HG02884 (cell line): ENCODE data around the gene CPNE8.
A peak's percentile ranks its signal among the peaks of the same experiment; 100 is the strongest.

Experiments used
- ATAC-seq: cut with Tn5 transposase; IDR thresholded peaks from one replicate; pipeline ENCODE4 v1.9.1; 2021; ENCODE audit warnings: mild to moderate bottlenecking, moderate library complexity; ENCODE audit not compliant: unreplicated experiment

CPNE8 gene

DNA sequence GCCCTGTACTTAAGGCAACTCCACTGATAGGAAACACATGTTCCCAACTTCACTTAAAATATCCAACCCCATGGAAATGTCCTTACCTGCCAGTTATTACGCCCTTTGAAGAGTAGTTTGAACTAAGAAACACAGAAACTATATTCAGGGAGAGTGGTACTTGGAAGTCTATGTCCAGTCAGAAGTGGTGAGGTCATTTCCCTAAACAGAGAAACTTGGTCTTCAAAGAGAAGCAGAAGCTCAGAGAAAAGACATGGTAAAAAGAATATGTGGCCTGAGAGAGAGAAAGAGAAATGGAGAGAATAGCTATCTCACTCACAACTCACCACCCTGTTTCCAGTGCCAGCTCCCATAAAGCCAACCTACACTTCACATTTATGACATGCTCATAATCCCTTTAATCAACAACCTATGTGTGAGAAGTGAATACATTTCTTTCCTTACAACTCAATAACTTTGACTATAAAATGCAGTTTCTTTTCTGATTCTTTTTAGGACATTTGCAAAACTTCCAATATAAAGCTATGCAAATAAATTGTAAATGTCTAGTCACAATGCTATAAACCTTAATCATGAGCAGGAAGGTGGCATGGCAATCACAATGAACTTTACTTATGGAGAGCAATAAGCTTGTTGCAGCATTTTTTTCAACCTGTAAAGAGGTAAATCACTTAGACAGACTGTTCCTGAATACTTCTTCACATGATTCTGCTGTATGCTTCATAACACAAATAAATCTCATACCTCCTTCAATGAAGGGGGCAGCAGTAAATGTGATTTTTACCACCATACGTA is 67.1 kb downstream of the CPNE8 start:
- no peak for ATAC-seq

DNA sequence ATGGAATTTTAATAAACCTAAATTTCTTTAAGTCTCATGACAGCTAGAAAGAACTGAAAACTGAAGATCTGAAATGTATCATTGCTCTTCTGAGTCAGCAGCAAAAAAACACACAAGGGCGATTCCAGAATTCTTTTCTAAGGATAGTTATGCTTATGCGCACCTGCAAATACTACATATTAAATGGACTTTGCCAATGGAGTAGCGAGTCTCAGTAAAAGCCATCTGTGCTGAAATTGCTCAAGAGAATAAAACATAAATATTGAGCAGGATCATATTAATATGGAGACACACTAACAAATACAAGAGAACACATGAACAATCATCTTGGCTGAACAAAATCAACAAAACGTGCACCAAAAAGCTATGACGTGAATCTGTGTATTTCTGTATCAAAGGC is 73.7 kb downstream of the CPNE8 start:
- ATAC-seq = no peak

DNA sequence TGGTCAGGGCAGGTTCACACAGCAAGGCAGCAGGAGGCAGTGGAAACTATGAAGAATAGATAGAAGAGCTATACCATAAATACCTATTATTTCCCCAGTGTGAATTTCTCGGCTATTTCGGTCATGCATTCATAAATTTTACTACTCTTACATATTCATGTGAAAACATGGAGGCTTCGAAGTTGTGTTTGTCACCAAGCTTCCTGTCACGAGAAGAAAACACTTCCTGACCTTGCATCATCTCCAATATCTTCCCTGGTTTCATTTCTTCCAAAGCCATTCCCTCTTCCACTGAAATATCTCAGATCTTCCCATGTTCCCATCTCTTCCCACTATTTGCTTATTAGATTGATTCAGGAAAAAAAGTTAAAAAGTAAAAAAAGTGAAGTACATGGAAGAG is 80.4 kb downstream of the CPNE8 start:
- ATAC-seq = no peak

DNA sequence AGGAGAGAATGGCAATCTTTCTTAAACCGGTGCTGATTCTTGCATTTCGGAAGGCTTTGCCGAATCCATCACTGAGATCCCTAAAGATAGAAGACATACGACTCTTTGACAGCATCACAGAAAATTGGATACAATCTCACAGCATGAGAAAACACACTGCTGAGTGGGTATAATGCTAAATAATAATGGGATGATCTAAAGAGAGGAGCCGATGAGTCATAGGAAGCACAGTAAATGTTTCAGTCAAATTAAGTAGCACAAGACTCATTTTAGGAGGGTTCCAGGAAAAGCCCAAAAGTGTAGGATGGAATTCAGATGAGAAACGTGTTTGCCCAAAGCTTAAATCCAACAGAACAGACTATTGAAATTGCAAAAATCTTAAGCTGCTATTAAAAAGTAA is 81.7 kb downstream of the CPNE8 start:
- ATAC-seq = no peak

DNA sequence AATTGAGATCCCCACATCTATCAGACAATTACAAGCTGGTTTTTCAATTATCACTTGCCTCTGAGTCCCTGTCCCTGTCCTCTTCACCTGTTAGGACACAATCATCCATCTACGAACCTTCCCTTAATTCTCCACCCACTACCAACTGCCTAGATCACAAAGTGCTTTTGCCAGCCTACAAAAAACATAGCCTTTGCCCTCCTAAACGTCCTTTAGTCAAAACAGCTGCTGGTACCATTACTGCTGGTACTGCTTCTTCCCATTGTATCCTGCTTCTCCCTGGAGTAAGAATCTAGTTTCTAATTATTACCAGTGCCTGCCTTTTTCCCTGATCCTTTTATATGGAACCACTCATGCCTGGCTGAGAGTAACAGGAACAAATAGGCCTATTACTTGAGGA is 82.1 kb downstream of the CPNE8 start:
- ATAC-seq = no peak

DNA sequence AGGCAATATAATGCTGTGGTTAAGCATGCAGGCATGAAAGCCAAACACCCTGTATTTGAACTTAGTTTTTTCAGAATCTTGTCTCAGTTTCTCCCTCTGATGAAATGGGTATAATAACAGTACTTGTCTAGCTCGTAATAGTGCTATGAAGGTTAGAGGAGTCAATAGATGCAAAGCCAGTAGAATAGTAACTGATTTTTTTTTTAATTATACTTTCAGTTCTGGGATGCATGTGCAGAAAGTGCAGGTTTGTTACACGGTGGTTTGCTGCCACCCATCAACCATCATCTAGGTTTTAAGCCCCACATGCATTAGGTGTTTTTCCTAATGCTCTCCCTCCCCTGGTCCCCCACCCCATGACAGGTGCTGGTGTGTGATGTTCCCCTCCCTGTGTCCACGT is 87.4 kb downstream of the CPNE8 start:
- no peak for ATAC-seq

DNA sequence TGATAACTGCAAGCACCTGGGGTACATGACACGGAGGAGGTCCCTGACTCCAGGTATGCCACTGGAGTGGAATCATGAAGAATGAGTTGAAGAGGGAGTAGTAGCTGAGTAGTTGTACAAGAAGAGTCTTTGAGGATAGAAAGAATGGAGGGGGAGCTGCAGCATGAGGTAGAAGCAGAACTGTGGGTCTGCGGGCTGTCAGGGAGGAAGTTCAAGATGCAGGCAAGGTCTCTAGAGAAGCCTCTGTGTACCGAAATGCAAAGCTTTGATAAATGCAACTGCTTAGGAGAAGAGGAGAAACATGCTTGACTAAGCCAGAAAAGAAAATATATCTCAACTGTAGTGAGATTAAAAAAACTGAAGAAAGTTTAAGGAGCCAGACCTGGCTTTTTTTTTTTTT is 91.5 kb downstream of the CPNE8 start:
- ATAC-seq = no peak

DNA sequence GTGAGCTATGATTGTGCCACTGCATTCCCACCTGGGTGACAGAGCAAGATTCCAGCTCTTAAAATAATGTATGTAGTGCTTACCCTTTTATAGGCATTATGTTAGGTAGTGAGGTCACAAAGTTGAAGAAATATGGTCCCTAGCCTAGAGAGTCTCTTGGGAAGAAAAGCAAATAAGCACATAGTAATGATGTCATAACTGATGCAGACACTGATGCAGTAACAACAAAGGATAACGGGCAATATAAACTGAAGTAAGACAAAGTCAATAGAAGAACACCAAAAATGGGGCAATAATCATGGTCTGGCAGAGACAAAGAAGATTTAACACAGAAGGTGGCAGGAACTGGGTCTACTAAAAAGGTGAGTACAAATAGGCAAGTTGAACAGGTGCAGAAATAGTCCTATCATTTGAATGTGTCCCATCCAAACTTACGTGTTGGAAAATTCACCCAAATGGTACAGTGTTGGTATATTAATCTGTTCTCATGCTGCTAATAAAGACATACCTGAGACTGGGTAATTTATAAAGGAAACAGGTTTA is 93.5 kb downstream of the CPNE8 start:
- ATAC-seq = no peak

DNA sequence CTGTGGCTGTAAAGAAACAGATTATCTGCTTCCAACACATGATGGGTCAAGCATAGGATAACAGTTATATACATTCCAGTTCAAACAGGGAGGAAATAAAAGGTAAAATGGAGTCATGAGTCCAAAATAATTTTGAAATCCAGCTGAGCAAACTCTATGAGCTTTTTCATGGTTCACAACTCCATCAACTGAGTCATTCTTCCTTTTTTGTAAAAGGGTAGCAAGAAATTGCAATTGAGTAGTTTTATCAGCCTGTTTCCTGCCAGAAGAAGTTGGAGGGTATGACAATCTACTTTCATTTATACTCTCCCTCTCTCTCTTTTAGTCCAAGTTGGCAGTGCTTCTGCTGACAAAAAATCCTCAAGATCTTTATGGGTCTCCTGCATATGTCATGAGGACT is 95.6 kb downstream of the CPNE8 start:
- no peak for ATAC-seq

DNA sequence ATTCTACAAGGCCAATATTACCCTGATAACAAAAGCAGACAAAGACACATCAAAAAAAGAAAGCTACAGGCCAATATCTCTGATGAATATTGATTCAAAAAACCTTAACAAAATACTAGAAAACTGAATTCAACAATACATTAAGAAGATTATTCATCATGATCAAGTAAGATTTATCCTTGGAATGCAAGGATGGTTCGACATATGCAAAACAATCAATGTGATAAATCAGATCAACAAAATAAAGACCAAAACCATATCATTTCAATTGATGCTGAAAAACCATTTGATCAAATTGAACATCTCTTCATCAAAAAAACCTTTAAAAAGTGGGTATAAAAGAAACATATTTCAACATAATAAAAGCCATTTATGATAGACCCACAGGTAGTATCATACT is 117.3 kb downstream of the CPNE8 start:
- no peak for ATAC-seq

DNA sequence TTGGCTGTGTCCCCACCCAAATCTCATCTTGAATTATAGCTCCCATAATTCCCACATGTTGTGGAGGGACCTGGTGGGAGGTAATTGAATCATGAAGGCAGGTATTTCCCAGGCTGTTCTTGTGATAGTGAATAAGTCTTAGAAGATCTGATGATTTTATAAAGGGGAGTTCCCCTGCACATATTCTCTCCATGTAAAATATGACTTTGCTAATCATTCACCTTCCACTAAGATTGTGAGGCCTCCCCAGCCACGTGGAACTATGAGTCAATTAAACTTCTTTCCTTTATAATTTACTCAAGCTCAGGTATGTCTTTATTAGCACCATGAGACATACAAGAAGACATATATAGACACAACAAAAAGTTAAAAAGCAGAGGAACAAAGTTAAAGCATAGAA is 120.0 kb downstream of the CPNE8 start:
- ATAC-seq = no peak

DNA sequence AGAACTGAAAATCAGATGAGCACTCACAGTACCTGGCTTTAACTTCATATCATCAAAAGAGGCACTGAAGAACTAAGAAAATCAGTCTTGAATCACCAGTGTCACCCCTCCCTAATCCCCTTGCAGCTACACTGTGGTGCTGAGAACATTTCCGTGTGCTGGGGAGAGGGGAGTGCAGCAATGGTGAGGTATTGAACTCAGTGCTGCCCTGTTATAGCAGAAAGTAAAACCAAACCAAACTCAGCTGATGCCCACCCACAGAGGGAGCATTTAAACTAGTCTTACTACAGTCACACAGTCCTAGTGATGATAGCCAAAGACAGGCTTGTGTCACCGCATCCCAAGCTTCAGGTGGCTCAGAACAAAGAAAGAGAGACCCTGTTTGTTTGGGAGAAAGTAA is 122.1 kb downstream of the CPNE8 start:
- ATAC-seq = no peak

DNA sequence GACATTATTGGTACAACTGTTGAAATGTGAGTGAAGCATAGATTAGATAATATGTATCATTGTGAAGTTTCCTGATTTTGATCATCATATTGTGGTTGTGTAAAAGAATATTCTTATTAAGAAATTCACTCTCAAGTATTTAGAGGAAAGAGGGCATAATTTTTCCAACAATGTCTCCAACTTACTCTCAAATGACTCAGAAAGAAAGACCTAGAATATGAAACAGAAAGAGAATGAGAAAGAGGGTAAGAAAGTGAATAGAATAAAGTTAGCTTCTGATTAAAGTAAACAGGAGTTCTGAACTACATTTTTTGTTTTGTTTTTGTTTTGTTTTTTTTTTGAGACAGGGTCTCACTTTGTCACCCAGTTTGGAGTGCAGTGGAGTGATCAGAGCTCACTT is 123.0 kb downstream of the CPNE8 start:
- no peak for ATAC-seq

DNA sequence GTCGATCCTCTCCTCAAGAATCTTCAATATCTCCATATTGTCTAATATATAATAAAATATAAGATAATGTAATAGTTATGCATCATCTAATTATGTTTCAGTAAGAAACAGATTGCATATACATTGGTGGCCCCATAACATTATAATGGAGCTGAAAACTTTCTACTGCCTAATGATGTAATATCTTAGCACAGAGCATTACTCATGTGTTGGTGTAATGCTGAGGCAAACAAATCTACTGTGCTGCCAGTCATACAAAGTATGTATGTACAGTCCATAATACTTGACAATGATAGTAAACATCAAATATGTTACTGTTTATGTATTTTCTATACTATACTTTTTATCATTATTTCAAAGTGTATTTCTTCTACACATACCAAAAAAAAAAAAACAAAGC is 128.7 kb downstream of the CPNE8 start:
- ATAC-seq = no peak

DNA sequence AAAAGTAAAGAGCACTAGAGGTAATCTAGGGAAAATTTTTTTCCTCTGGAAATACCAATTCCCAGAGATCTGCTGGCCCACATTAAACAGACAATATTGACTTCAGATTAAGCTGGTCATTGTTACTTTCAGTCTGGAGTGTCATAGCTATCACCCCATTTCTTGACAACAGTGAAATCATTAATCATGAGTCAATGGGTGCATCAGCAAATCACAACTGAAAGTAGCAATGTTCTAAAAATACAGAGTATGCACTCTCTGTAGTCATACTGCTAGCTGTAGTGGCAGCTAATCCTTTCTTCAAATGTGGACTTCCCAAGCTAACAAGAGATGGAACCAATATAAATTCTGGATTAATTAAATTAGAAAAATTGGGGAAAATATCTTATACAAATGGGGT is 129.9 kb downstream of the CPNE8 start:
- ATAC-seq = peak; percentile 96

DNA sequence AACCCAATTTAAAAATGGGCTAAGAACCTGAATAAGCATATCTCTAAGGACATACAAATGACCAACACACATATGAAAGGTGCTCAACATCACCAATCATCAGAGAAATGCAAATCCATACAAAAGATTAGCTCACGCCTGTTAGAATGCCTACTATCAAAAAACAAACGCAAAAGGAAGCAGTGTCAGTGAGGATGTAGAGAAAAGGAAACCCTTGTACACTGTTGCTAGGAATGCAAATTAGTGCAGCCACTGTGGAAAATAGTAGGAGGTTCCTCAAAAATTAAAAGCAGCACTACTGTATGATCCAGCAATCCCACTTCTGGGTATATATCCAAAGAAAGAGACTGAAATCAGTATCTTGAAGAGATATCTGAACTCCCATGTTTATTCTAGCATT is 133.0 kb downstream of the CPNE8 start:
- no peak for ATAC-seq

DNA sequence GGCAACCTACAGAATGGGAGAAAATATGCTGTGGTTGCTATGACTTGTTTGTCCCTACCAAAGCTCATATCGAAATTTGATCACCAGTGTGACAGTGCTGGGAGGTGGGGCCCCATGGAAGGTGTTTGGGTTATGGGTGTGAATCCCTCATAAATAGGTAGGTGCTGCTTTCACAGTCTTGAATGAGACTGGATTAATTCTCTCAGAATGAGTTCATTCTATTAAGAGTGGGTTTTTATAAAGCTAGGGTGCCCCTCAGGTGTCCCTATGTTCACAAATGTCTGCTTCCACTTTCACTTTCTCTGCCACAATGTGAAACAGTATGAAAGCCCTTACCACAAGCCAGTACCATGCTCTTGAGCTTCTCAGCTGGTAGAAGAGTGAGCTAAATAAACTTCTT is 133.5 kb downstream of the CPNE8 start:
- ATAC-seq = peak; percentile 58

DNA sequence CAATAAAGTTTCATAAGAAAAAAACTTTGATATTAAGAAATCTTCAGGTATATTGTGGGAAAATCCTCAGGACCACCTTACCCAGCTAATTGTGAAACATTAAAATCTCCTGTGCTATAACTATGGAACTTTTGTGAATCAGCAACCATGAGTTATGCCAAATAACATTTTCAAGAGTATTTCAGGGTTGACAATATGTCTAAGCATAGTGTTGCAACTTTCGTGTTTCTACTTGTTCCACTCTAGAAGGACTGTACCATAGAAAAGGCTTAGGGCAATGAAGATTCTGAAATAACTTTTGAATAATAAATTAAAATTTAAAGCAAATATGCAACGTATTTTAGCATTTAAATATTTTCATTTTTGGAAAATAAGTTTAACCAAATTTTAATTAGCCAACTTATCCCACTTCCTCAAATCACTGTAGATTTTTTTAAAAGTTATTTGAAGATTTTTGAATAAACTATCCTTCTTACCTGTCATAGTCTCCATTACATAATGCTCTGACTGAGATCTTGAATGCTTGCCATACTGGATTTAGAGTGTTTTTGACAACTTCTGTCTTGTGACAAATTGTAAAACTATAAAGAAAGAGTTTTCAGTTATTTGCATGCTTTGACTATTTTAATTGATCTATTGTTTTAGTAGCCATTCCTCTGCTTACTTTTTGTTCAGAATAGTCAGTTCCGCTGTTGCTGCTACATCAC is 143.6 kb downstream of the CPNE8 start:
- no peak for ATAC-seq

DNA sequence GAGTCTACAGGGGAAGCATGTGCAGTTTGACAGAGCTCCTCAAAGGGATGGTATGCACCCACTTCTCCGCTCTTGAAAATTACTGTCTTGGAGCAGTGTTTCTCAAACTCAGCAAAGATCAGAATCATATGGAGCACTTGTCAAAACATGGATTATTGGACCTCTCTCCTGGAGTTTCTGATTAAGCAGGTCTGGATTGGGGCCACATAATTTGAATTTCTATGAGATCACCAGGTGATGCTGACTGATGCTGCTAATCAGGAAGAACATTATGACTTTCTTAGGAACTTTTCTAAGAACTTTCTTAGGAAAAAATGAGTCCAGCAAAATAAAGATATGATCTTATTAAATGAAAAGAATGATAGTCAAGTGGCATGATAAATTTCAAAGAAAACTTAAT is 144.3 kb downstream of the CPNE8 start:
- ATAC-seq = no peak

DNA sequence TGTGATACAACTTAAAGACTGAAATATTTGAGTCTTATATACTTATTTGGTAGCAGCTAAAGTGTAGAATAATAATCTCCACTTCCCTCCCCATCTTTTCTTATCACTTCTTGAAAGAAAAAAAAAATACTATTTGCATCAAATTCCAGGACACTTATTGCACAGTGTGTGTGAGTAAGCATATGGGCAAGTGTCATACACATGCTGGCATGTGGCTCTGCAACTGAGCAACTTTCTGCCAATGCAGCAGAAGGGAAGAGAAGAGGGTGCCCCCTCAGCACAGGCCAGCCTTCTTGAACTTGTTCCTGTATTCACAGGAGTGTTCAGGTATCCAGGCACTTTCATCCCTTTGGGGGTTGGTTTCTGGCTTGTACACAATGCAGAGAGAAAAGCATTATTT is 145.8 kb downstream of the CPNE8 start:
- no peak for ATAC-seq

DNA sequence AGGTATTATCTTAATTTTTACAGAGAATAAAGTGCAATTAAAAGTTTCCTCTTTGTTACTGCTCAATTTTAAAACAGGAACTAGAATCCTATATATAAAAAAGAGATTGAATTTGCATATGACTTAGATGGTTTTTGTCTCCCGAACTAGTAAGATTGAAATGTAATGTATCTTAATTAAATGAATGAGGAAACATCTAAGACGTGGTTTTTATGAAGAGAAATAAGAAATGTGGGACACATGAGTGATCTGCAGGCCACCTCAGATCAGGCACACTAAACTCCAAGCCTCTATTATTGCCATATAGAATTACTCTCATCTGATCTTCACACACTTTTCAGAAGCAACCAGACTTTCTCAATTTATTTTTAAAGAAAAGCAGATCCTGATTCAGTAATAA is 158.6 kb downstream of the CPNE8 start:
- ATAC-seq = no peak

DNA sequence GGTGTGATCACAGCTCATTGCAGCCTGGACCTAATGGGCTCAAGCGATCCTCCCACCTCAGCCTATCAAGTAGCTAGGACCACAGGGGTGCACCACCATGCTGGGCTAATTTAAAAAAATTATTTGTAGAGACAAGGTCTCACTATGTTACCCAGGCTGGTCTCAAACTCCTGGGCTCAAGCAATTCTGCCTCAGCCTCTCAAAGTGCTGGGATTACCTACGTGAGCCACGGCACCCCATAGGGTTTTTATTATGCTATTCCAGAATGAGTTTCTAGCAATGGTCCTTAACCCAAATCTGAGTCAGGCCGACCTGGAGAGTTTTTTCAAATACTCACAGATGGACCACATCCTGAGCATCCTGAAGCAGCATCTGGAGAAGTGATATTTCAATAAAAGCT is 159.8 kb downstream of the CPNE8 start:
- no peak for ATAC-seq
